Cardiac atrium fibroblast (primary cell): ENCODE results near the gene CTAGE9. TPM values are rescaled to one million over a fixed set of nuclear protein-coding genes. Genes with fewer than 3 reads are reported as not detected.

Experiments
- total RNA-seq: library from RNA; depleted of rRNA; stranded (reverse); fragments of >200 nt; gene quantifications from 2 replicates; pipeline ENCODE4 v1.2.3, GENCODE V29; 2015

Gene CTAGE9, protein sequence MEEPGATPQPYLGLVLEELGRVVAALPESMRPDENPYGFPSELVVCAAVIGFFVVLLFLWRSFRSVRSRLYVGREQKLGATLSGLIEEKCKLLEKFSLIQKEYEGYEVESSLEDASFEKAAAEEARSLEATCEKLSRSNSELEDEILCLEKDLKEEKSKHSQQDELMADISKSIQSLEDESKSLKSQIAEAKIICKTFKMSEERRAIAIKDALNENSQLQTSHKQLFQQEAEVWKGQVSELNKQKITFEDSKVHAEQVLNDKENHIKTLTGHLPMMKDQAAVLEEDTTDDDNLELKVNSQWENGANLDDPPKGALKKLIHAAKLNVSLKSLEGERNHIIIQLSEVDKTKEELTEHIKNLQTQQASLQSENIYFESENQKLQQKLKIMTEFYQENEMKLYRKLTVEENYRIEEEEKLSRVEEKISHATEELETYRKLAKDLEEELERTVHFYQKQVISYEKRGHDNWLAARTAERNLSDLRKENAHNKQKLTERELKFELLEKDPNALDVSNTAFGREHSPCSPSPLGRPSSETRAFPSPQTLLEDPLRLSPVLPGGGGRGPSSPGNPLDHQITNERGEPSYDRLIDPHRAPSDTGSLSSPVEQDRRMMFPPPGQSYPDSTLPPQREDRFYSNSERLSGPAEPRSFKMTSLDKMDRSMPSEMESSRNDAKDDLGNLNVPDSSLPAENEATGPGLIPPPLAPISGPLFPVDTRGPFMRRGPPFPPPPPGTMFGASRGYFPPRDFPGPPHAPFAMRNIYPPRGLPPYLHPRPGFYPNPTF
- total RNA-seq, result not detected in 2 replicates

DNA sequence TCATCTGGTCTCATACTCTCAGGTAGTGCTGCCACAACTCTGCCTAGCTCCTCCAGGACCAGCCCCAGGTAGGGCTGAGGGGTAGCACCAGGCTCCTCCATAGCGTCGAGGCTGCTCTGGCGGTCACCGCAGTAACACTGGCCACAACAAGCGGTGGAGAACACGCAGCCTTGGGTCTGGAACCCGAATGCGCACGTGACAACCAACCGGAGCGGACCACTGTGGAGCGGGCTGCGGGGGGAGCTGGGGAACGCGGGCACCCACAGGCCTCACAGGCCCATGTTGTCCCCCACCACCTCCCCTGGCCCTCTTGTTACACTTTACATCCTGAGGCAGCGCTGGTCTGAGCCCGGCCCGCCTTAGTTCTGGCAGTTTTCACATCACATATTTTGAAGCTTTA is at the start of gene CTAGE9:
TSS of gene CTAGE9 (minus strand) at position 101 of the 400 bp plus-strand sequence. CDS start at position 101, 0 bp downstream.

Other genes starting within 250 kb of the CTAGE9 start
- not detected in 2 replicates for gene ARG1, start 137.8 kb downstream of the CTAGE9 start, total RNA-seq
- gene MED23, start 82.8 kb downstream of the CTAGE9 start, total RNA-seq, result 13.2 and 18.0 TPM in 2 replicates
- 0.81 TPM in 1 of 2 replicates, not detected in the other for gene ENPP3, start 73.7 kb downstream of the CTAGE9 start, total RNA-seq
- gene OR2A4, start 9.6 kb downstream of the CTAGE9 start, total RNA-seq, result not detected in 2 replicates
- gene ENPP1, start 97.0 kb upstream of the CTAGE9 start, total RNA-seq, result 0.81 and 1.6 TPM in 2 replicates
- gene CCN2, start 240.4 kb upstream of the CTAGE9 start, total RNA-seq, result 511 and 668 TPM in 2 replicates